Stimulated activated naive CD8-positive, alpha-beta T cell treated with anti-CD3 and anti-CD28 coated beads, Interleukin-15, amount 100 ng/mL, for 72 hours (primary cell): Measurements from ENCODE around the gene ABLIM3.
"Not testable (repeated sequence)": the region's sequence is repeated elsewhere in the genome, so short reads cannot be mapped to it uniquely, and the experiment has no call there.

ENCODE experiments used
- ATAC-seq: fragments of 150-1000 bp; cut with Tn5 transposase; 2 replicates; pipeline ENCODE4 v1.10.0; 2021; ENCODE audit warnings: mild to moderate bottlenecking, moderate library complexity
- DNase-seq, 2 donors: peaks; one replicate each; pipeline ENCODE4 v3.0.0; 2021 to 2022
- H3K27ac Mint-ChIP-seq, 2 donors: one replicate each; pipeline ENCODE4 v1.8.0; 2022; ENCODE audit warnings: mild to moderate bottlenecking in 2 of 2, mixed read lengths in 2 of 2, moderate library complexity in 2 of 2
- H3K27me3 Mint-ChIP-seq: one replicate; pipeline ENCODE4 v1.8.0; 2022; ENCODE audit warnings: mixed read lengths
- H3K4me1 Mint-ChIP-seq: one replicate; pipeline ENCODE4 v1.8.0; 2022; ENCODE audit warnings: mild to moderate bottlenecking, mixed read lengths
- H3K4me3 Mint-ChIP-seq, 2 donors: one replicate each; pipeline ENCODE4 v1.8.0; 2022; ENCODE audit warnings: mild to moderate bottlenecking in 2 of 2, mixed read lengths in 2 of 2, moderate library complexity in 1 of 2
- H3K9me3 Mint-ChIP-seq, 2 donors: one replicate each; pipeline ENCODE4 v1.8.0; 2022; ENCODE audit warnings: mixed read lengths in 2 of 2

ABLIM3 gene

DNA sequence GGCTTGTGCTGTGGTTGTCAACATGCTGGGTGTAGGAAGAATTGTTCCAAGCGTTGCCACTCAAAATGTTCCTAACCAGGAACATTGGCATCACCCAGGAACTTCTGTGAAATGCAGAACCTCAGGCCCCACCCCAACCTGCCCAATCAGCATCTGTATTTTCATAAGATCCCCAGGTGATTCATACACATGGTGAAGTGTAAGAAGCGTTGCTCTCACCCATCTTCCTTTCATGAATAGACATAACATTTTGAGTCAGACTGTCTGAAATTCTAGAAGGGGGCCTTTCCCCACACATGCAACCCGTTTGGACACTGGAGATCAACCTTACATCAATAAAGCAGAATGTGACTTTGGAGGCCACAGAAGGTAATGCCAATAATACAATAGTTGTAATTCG lies 121.0 kb downstream of the ABLIM3 start:
- Mint-ChIP-seq H3K4me1 (peaks cover 9% of the 10 kb centered on the region), H3K27ac (no peak overlapping the region), H3K4me3 (no peak overlapping the region), H3K27me3 (no peaks in the 10 kb centered on the region), H3K9me3 (no peaks in the 10 kb centered on the region)
- no peak for DNase-seq
- no peak for ATAC-seq

GRCh38 chr5:149264439-149265067 lies 123.3 kb downstream of the ABLIM3 start:
- no peaks in the 10 kb centered on the region for H3K9me3 Mint-ChIP-seq
- no peak overlapping the region for H3K4me3 Mint-ChIP-seq
- peaks cover 9% of the 10 kb centered on the region for H3K4me1 Mint-ChIP-seq
- ATAC-seq (peak; percentile 87), DNase-seq (peak; percentile 26 to 46)
- H3K27me3 Mint-ChIP-seq: no peaks in the 10 kb centered on the region
- H3K27ac Mint-ChIP-seq: no peak overlapping the region

GRCh38 chr5:149265068-149265465 lies 123.8 kb downstream of the ABLIM3 start:
- H3K4me1 Mint-ChIP-seq: peaks cover 9% of the 10 kb centered on the region
- H3K9me3 Mint-ChIP-seq: no peaks in the 10 kb centered on the region
- no peak for ATAC-seq
- H3K27me3 Mint-ChIP-seq: no peaks in the 10 kb centered on the region
- H3K4me3 Mint-ChIP-seq: no peak overlapping the region
- no peak overlapping the region for H3K27ac Mint-ChIP-seq
- no peak for DNase-seq

GRCh38 chr5:149265597-149265996 lies 124.3 kb downstream of the ABLIM3 start:
- H3K9me3 Mint-ChIP-seq: no peaks in the 10 kb centered on the region
- no peak overlapping the region for H3K4me3 Mint-ChIP-seq
- no peak for DNase-seq
- ATAC-seq: no peak
- H3K27ac Mint-ChIP-seq: no peak overlapping the region
- peaks cover 9% of the 10 kb centered on the region for H3K4me1 Mint-ChIP-seq
- H3K27me3 Mint-ChIP-seq: peaks cover 5% of the 10 kb centered on the region

- DNase-seq (no peak), ATAC-seq (no peak)
- Mint-ChIP-seq H3K4me1 (peaks cover 22% of the 10 kb centered on the region), H3K4me3 (no peak overlapping the region), H3K27ac (no peak overlapping the region), H3K27me3 (peaks cover 23% of the 10 kb centered on the region), H3K9me3 (no peaks in the 10 kb centered on the region)
These were observed 126.1 kb downstream of the ABLIM3 start for GRCh38 chr5:149267241-149267973.

DNA sequence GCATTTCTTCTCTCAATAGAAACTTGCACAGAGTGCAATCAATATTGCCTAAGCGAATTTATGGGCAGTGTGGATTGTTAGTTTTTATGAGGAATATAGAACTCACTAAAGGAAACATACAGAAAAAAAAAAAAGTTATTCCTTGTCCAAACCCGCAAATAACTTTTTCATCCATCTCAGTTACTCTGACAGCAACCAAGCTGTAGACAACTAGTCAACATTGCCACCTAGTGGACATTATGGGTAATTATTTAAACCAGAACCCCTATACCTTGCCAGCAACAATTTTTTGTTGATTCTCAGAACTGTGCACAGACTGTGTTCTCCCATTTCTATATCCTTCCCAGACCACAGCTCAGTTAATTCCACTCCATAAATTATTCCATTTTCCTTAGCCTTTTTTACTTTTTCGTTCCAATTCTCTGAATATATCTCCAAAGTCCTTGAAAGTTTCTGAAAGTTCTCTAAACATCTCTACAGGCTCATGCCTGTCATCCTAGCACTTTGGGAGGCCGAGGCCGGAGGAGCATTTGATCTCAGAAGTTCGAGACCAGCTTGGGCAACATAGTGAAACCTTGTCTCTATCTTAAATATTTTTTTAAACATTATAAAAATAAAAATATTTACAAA lies 127.8 kb downstream of the ABLIM3 start:
- DNase-seq (no peak), ATAC-seq (peak; percentile 59)
- H3K27ac Mint-ChIP-seq: no peak overlapping the region
- H3K9me3 Mint-ChIP-seq: no peaks in the 10 kb centered on the region
- H3K27me3 Mint-ChIP-seq: peaks cover 39% of the 10 kb centered on the region
- H3K4me3 Mint-ChIP-seq: no peak overlapping the region
- H3K4me1 Mint-ChIP-seq: peaks cover 23% of the 10 kb centered on the region

DNA sequence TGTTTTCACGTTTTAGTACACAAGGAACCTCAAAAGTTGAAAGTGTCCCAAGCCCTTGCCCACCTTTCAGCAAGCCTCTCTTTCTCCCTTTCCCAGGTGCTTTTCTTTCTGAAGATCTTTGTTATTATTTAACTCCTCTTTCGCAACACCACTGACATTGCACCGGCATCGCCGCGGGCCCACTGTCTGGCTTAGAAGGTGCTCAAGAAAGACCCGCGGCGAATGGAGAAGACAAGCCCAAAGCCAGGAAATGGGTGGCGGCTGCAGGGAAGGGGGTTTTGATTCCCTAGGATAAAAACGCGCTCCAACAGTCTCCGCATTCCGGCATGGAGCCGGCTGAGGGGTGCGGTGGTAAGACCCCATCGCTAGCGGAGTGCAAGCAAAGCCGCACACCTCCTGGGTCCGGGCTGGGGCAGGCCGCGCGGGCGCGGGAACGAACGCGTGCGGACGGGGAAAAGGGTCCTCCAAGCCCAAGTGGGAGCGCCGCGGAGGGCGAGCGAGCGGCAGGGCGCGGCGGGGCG lies 130.0 kb downstream of the ABLIM3 start:
- H3K4me1 Mint-ChIP-seq: peaks cover 15% of the 10 kb centered on the region
- peak overlapping the region; percentile 75 to 90 for H3K4me3 Mint-ChIP-seq

GRCh38 chr5:149271716-149272563 lies 130.6 kb downstream of the ABLIM3 start, which contains the start of gene AFAP1L1:
AFAP1L1 (plus strand) TSS chr5:149271859; CDS start chr5:149271969, 110 bp downstream.
- DNase-seq (peak; percentile 27 to 28), ATAC-seq (peak; percentile 68)
- Mint-ChIP-seq H3K27ac (peak within 1 kb of the TSS; percentile 87 to 94), H3K27me3 (peaks cover 46% of the 10 kb centered on the region), H3K4me1 (peaks cover 15% of the 10 kb centered on the region), H3K4me3 (peak within 1 kb of the TSS; percentile 93), H3K9me3 (no peaks in the 10 kb centered on the region)

More for the DNA sequence above, 130.0 kb downstream of the ABLIM3 start:
- no peak for ATAC-seq
- Mint-ChIP-seq H3K27me3 (peaks cover 46% of the 10 kb centered on the region), H3K27ac (peak overlapping the region in 1 of 2 donors; percentile 83), H3K9me3 (no peaks in the 10 kb centered on the region)
- peak in 1 of 2 donors; percentile 12 for DNase-seq

DNA sequence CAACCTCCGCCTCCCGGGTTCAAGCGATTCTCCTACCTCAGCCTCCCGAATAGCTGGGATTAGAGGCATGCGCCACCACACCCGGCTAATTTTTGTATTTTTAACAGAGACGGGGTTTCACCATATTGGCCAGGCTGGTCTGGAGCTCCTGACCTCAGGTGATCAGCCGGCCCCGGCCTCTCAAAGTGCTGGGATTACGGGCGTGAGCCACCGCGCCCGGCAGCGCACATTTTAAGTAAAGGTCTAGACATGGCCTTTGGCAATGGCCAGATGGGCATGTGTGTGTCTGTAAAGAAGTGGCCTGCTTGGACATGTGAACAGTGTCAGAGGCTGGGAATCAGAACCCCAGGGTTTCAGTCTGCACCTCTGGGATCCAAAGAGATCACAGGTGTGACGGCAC lies 131.5 kb downstream of the ABLIM3 start:
- not testable (repeated sequence) for ATAC-seq, H3K9me3 Mint-ChIP-seq, DNase-seq, H3K27ac Mint-ChIP-seq
- H3K27me3 Mint-ChIP-seq: peaks cover 46% of the 10 kb centered on the region
- peaks cover 15% of the 10 kb centered on the region for H3K4me1 Mint-ChIP-seq
- peak overlapping the region in 1 of 2 donors; percentile 93 for H3K4me3 Mint-ChIP-seq

DNA sequence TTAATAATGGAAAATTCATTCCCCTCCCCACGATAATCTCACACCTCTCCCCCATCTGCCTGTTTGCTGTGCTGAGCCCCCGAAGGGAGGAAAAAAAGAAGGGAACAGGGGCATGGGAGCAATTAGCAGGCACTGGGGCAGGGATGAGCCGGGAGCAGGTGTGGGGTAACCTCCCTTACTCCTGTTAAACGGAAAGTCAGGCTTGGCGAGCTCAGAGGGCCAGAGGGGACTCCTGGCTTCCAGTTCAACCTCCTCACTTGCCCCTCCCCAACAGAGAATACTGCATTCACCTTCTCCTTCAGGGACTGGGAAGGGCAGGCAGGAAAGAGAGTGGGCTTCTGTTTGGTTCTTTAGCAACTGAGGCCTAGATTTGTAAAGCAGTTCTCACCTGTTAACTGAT lies 131.9 kb downstream of the ABLIM3 start:
- DNase-seq: no peak
- Mint-ChIP-seq H3K4me3 (no peak overlapping the region), H3K4me1 (peaks cover 15% of the 10 kb centered on the region), H3K27ac (no peak overlapping the region), H3K27me3 (peaks cover 51% of the 10 kb centered on the region), H3K9me3 (no peaks in the 10 kb centered on the region)
- ATAC-seq: no peak

- DNase-seq (no peak), ATAC-seq (no peak)
- Mint-ChIP-seq H3K27ac (peak overlapping the region in 1 of 2 donors; percentile 7), H3K27me3 (peaks cover 56% of the 10 kb centered on the region), H3K9me3 (no peaks in the 10 kb centered on the region), H3K4me1 (peaks cover 15% of the 10 kb centered on the region), H3K4me3 (no peak overlapping the region)
These were observed 132.7 kb downstream of the ABLIM3 start for GRCh38 chr5:149273950-149274349.

DNA sequence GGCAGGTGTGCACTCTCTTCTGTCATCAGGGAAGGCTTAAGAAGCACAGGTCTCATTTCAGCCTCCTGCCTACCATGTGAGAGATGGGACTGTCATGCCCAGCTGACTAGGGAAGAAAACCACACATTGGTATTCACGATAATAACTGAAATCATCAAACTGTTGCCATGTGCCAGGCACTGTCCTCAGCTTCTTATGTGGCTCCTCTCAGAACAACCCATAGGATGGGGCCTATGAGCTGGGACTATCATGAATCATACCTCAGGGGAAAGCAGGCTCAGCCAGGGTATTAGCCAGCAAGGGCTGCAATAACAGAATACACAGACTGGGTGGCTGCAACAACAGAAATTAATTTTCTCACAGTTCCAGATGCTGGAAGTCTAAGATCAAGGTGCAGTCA lies 133.6 kb downstream of the ABLIM3 start:
- no peak overlapping the region for H3K4me3 Mint-ChIP-seq
- DNase-seq (no peak), ATAC-seq (no peak)
- H3K9me3 Mint-ChIP-seq: no peaks in the 10 kb centered on the region
- H3K4me1 Mint-ChIP-seq: peaks cover 15% of the 10 kb centered on the region
- H3K27me3 Mint-ChIP-seq: peaks cover 60% of the 10 kb centered on the region
- no peak overlapping the region for H3K27ac Mint-ChIP-seq

- H3K4me1 Mint-ChIP-seq: no peaks in the 10 kb centered on the region
- no peak overlapping the region for H3K4me3 Mint-ChIP-seq
- no peak for ATAC-seq
- no peaks in the 10 kb centered on the region for H3K9me3 Mint-ChIP-seq
- peaks cover 38% of the 10 kb centered on the region for H3K27me3 Mint-ChIP-seq
- DNase-seq: no peak
- no peak overlapping the region for H3K27ac Mint-ChIP-seq
These were observed 136.5 kb downstream of the ABLIM3 start for GRCh38 chr5:149277801-149278200.

GRCh38 chr5:149278451-149279210 lies 137.3 kb downstream of the ABLIM3 start:
- Mint-ChIP-seq H3K4me3 (no peak overlapping the region), H3K27ac (no peak overlapping the region), H3K4me1 (no peaks in the 10 kb centered on the region), H3K27me3 (peaks cover 29% of the 10 kb centered on the region), H3K9me3 (no peaks in the 10 kb centered on the region)
- DNase-seq (no peak), ATAC-seq (no peak)
